GM19463 (cell line): ENCODE results near the gene SORBS1.

Source experiments
- ATAC-seq: cut with Tn5 transposase; IDR thresholded peaks from one replicate; pipeline ENCODE4 v1.9.1; 2021; ENCODE audit warnings: mild to moderate bottlenecking, moderate library complexity; ENCODE audit not compliant: unreplicated experiment

The SORBS1 gene

GRCh38 chr10:95279042-95279820 is 281.9 kb downstream of the SORBS1 start:
- ATAC-seq: no peak

- no peak for ATAC-seq
These were observed 282.8 kb downstream of the SORBS1 start for GRCh38 chr10:95278061-95278988.

- no peak for ATAC-seq
These were observed 283.6 kb downstream of the SORBS1 start for GRCh38 chr10:95277614-95278013.

- no peak for ATAC-seq
These were observed 284.0 kb downstream of the SORBS1 start for GRCh38 chr10:95277201-95277570.

- no peak for ATAC-seq
These were observed 284.6 kb downstream of the SORBS1 start for GRCh38 chr10:95276367-95277200.

GRCh38 chr10:95275726-95276366 is 285.3 kb downstream of the SORBS1 start:
- ATAC-seq: no peak

- no peak for ATAC-seq
These were observed 287.5 kb downstream of the SORBS1 start for GRCh38 chr10:95273393-95274312.

- no peak for ATAC-seq
These were observed 292.7 kb downstream of the SORBS1 start for GRCh38 chr10:95268438-95268837.

- ATAC-seq: no peak
These were observed 293.9 kb downstream of the SORBS1 start for GRCh38 chr10:95267251-95267650.

- peak; percentile 96 for ATAC-seq
These were observed 294.5 kb downstream of the SORBS1 start for GRCh38 chr10:95266674-95267095.

GRCh38 chr10:95265572-95265971 is 295.6 kb downstream of the SORBS1 start:
- ATAC-seq: no peak

- no peak for ATAC-seq
These were observed 296.7 kb downstream of the SORBS1 start for GRCh38 chr10:95264227-95265051.

GRCh38 chr10:95263864-95264226 is 297.3 kb downstream of the SORBS1 start:
- no peak for ATAC-seq

GRCh38 chr10:95262763-95263518 is 298.2 kb downstream of the SORBS1 start:
- no peak for ATAC-seq

- ATAC-seq: no peak
These were observed 299.2 kb downstream of the SORBS1 start for GRCh38 chr10:95261926-95262325.
